ENCODE results near the gene ZSCAN21. TPM values are rescaled to one million over a fixed set of nuclear protein-coding genes. Genes with fewer than 3 reads are reported as not detected.
A peak's percentile ranks its signal among the peaks of the same experiment; 100 is the strongest.

The ZSCAN21 gene
- total RNA-seq, 2 experiments from 2014 or later, result 6.9 TPM

- peak within 1 kb of the TSS; percentile 95 for H3K4me3 Mint-ChIP-seq
- H3K27ac Mint-ChIP-seq, result peak within 1 kb of the TSS; percentile 95
- peaks cover 17% of the 10 kb centered on the region for H3K36me3 Mint-ChIP-seq (ENCODE audit: low read depth)
- peaks cover 49% of the 10 kb centered on the region for H3K4me1 Mint-ChIP-seq
- CTCF ChIA-PET, result interaction anchor here (0.5 to 2.5 kb wide), 14 partner anchors 11 to 116 kb away, joined by 3 to 9 read pairs (median 4); partner anchors contain the start of genes AP4M1 and TRIM4
- POLR2A ChIA-PET, result interaction anchor here (0.5 to 3.1 kb wide), 34 partner anchors 9 to 860 kb away, joined by 3 to 30 read pairs (median 4); partner anchors contain the start of genes COPS6, GPC2, LAMTOR4 and MCM7
- H3K27me3 Mint-ChIP-seq, result no peaks in the 10 kb centered on the region
- H3K9me3 Mint-ChIP-seq, result no peaks in the 10 kb centered on the region
- peak; percentile 88 for DNase-seq
Observed at GRCh38 chr7:100015232-100016214, 34.1 kb upstream of the ZSCAN21 start, which contains the start of gene ZKSCAN1. TSS of gene ZKSCAN1 (plus strand) at chr7:100015596. CDS start at chr7:100023507, 7,911 bp downstream.

GRCh38 chr7:100016215-100016901 is 33.2 kb upstream of the ZSCAN21 start:
- H3K27me3 Mint-ChIP-seq, result no peaks in the 10 kb centered on the region
- H3K27ac Mint-ChIP-seq, result peak overlapping the region; percentile 95
- peaks cover 52% of the 10 kb centered on the region for H3K4me1 Mint-ChIP-seq

GRCh38 chr7:100017300-100017699 is 32.3 kb upstream of the ZSCAN21 start:
- POLR2A ChIA-PET, result interaction anchor here (1.3 to 3.1 kb wide), 3 partner anchors 21 to 111 kb away, joined by 4 to 30 read pairs (median 4); partner anchors contain the start of gene TRIM4
- H3K4me3 Mint-ChIP-seq, result peak overlapping the region; percentile 13
- H3K27me3 Mint-ChIP-seq, result no peaks in the 10 kb centered on the region
- CTCF ChIA-PET, result interaction anchor here (0.6 to 2.0 kb wide), 6 partner anchors 23 to 114 kb away, joined by 3 to 13 read pairs (median 3); partner anchors contain the start of gene AP4M1
- peaks cover 25% of the 10 kb centered on the region for H3K36me3 Mint-ChIP-seq (ENCODE audit: low read depth)
- no peak overlapping the region for H3K27ac Mint-ChIP-seq
- H3K9me3 Mint-ChIP-seq, result no peaks in the 10 kb centered on the region
- H3K4me1 Mint-ChIP-seq, result peaks cover 54% of the 10 kb centered on the region
- DNase-seq, result no peak

More at GRCh38 chr7:100016215-100016901, 33.2 kb upstream of the ZSCAN21 start:
- ChIA-PET CTCF (interaction anchor here (0.7 to 2.5 kb wide), 9 partner anchors 10 to 115 kb away, joined by 3 to 13 read pairs (median 3); partner anchors contain the start of genes AP4M1 and TRIM4), POLR2A (interaction anchor here (0.7 to 3.1 kb wide), 16 partner anchors 8 to 458 kb away, joined by 3 to 30 read pairs (median 6); partner anchors contain the start of genes AP4M1, LAMTOR4, MCM7 and ZNF3)
- Mint-ChIP-seq H3K36me3 (ENCODE audit: low read depth) (peaks cover 18% of the 10 kb centered on the region), H3K4me3 (peak overlapping the region; percentile 95), H3K9me3 (no peaks in the 10 kb centered on the region)
- DNase-seq, result no peak

GRCh38 chr7:100017875-100018274 is 31.7 kb upstream of the ZSCAN21 start:
- H3K27me3 Mint-ChIP-seq, result no peaks in the 10 kb centered on the region
- no peaks in the 10 kb centered on the region for H3K9me3 Mint-ChIP-seq
- DNase-seq, result no peak
- POLR2A ChIA-PET, result interaction anchor here (1.6 kb wide), 1 partner anchor 99 kb away, joined by 4 read pairs; the partner anchor contains the start of gene TRIM4
- no peak overlapping the region for H3K27ac Mint-ChIP-seq
- CTCF ChIA-PET, result interaction anchor here (1.5 to 2.0 kb wide), 3 partner anchors 23 to 84 kb away, joined by 3 to 13 read pairs (median 6); partner anchors contain the start of gene AP4M1
- no peak overlapping the region for H3K4me3 Mint-ChIP-seq
- peaks cover 30% of the 10 kb centered on the region for H3K36me3 Mint-ChIP-seq (ENCODE audit: low read depth)
- H3K4me1 Mint-ChIP-seq, result peaks cover 54% of the 10 kb centered on the region

GRCh38 chr7:100019908-100020307 is 29.7 kb upstream of the ZSCAN21 start:
- Mint-ChIP-seq H3K4me3 (no peak overlapping the region), H3K36me3 (ENCODE audit: low read depth) (peaks cover 47% of the 10 kb centered on the region), H3K9me3 (no peaks in the 10 kb centered on the region), H3K27me3 (no peaks in the 10 kb centered on the region), H3K27ac (no peak overlapping the region), H3K4me1 (peaks cover 47% of the 10 kb centered on the region)
- no peak for DNase-seq
- ChIA-PET CTCF (interaction anchor here (1.1 kb wide), 1 partner anchor 62 kb away, joined by 4 read pairs; no protein-coding TSS in a partner anchor), POLR2A (interaction anchor here (1.1 kb wide), 1 partner anchor 34 kb away, joined by 3 read pairs; no protein-coding TSS in a partner anchor)

- no peak for DNase-seq
- peaks cover 51% of the 10 kb centered on the region for H3K4me1 Mint-ChIP-seq
- ChIA-PET CTCF (interaction anchor here (0.6 to 1.9 kb wide), 5 partner anchors 26 to 578 kb away, joined by 3 to 8 read pairs (median 3); no protein-coding TSS in a partner anchor), POLR2A (interaction anchor here (1.2 to 1.8 kb wide), 2 partner anchors 67 to 80 kb away, joined by 3 to 11 read pairs; partner anchors contain the start of genes AP4M1 and MCM7)
- no peak overlapping the region for H3K4me3 Mint-ChIP-seq
- no peaks in the 10 kb centered on the region for H3K9me3 Mint-ChIP-seq
- peaks cover 55% of the 10 kb centered on the region for H3K36me3 Mint-ChIP-seq (ENCODE audit: low read depth)
- no peaks in the 10 kb centered on the region for H3K27me3 Mint-ChIP-seq
- H3K27ac Mint-ChIP-seq, result no peak overlapping the region
Observed at GRCh38 chr7:100021297-100021696, 28.3 kb upstream of the ZSCAN21 start.

- no peaks in the 10 kb centered on the region for H3K27me3 Mint-ChIP-seq
- ChIA-PET POLR2A (interaction anchor here (1.2 kb wide), 1 partner anchor 65 kb away, joined by 3 read pairs; no protein-coding TSS in a partner anchor), CTCF (interaction anchor here (1.0 to 1.9 kb wide), 2 partner anchors 31 to 32 kb away, joined by 5 read pairs; no protein-coding TSS in a partner anchor)
- H3K4me1 Mint-ChIP-seq, result peaks cover 40% of the 10 kb centered on the region
- DNase-seq, result no peak
- H3K4me3 Mint-ChIP-seq, result no peak overlapping the region
- H3K27ac Mint-ChIP-seq, result no peak overlapping the region
- no peaks in the 10 kb centered on the region for H3K9me3 Mint-ChIP-seq
- H3K36me3 Mint-ChIP-seq (ENCODE audit: low read depth), result peaks cover 56% of the 10 kb centered on the region
Observed at GRCh38 chr7:100022621-100023020, 27.0 kb upstream of the ZSCAN21 start.

- no peaks in the 10 kb centered on the region for H3K27me3 Mint-ChIP-seq
- H3K9me3 Mint-ChIP-seq, result no peaks in the 10 kb centered on the region
- DNase-seq, result no peak
- peaks cover 34% of the 10 kb centered on the region for H3K4me1 Mint-ChIP-seq
- H3K36me3 Mint-ChIP-seq (ENCODE audit: low read depth), result peaks cover 60% of the 10 kb centered on the region
- no peak overlapping the region for H3K27ac Mint-ChIP-seq
- POLR2A ChIA-PET, result no interaction called here
- CTCF ChIA-PET, result no interaction called here
- no peak overlapping the region for H3K4me3 Mint-ChIP-seq
Observed at GRCh38 chr7:100023526-100023925, 26.0 kb upstream of the ZSCAN21 start.

GRCh38 chr7:100024020-100024619 is 25.5 kb upstream of the ZSCAN21 start:
- peaks cover 61% of the 10 kb centered on the region for H3K36me3 Mint-ChIP-seq (ENCODE audit: low read depth)
- POLR2A ChIA-PET, result interaction anchor here (1.3 kb wide), 1 partner anchor 8 kb away, joined by 11 read pairs; the partner anchor contains the start of gene ZKSCAN1
- no peak overlapping the region for H3K4me3 Mint-ChIP-seq
- H3K27me3 Mint-ChIP-seq, result no peaks in the 10 kb centered on the region
- H3K9me3 Mint-ChIP-seq, result no peaks in the 10 kb centered on the region
- CTCF ChIA-PET, result no interaction called here
- DNase-seq, result no peak
- peaks cover 29% of the 10 kb centered on the region for H3K4me1 Mint-ChIP-seq
- no peak overlapping the region for H3K27ac Mint-ChIP-seq

- Mint-ChIP-seq H3K4me3 (no peak overlapping the region), H3K27ac (no peak overlapping the region), H3K27me3 (no peaks in the 10 kb centered on the region), H3K4me1 (peaks cover 18% of the 10 kb centered on the region), H3K9me3 (no peaks in the 10 kb centered on the region), H3K36me3 (ENCODE audit: low read depth) (peaks cover 63% of the 10 kb centered on the region)
- ChIA-PET CTCF (interaction anchor here (1.0 to 1.2 kb wide), 4 partner anchors 11 to 106 kb away, joined by 3 to 5 read pairs (median 3); partner anchors contain the start of gene ZKSCAN1), POLR2A (interaction anchor here (1.7 kb wide), 1 partner anchor 11 kb away, joined by 13 read pairs; the partner anchor contains the start of gene ZKSCAN1)
- no peak for DNase-seq
Observed at GRCh38 chr7:100027197-100027596, 22.4 kb upstream of the ZSCAN21 start.

- DNase-seq, result no peak
- ChIA-PET CTCF (interaction anchor here (0.8 kb wide), 1 partner anchor 15 kb away, joined by 3 read pairs; the partner anchor contains the start of gene ZKSCAN1), POLR2A (interaction anchor here (0.8 to 1.6 kb wide), 2 partner anchors 13 to 15 kb away, joined by 4 to 7 read pairs; partner anchors contain the start of gene ZKSCAN1)
- Mint-ChIP-seq H3K36me3 (ENCODE audit: low read depth) (peaks cover 61% of the 10 kb centered on the region), H3K4me1 (peaks cover 14% of the 10 kb centered on the region), H3K27ac (no peak overlapping the region), H3K27me3 (no peaks in the 10 kb centered on the region), H3K4me3 (no peak overlapping the region), H3K9me3 (no peaks in the 10 kb centered on the region)
Observed at GRCh38 chr7:100029596-100029995, 20.0 kb upstream of the ZSCAN21 start.

Data from activated CD4-positive, alpha-beta memory T cell treated with anti-CD3 and anti-CD28 coated beads, Interleukin-2, amount 10 ng/mL, durations not matched to agents 7 days and 5 days (primary cell).